DMS153 (cell line): ENCODE results near the gene ZNRF2.

Source experiments
- DNase-seq: peaks from one replicate; lab custom pipeline; 2025; lab: John Stamatoyannopoulos, UW

The ZNRF2 gene

GRCh38 chr7:30406664-30407425 is 122.4 kb downstream of the ZNRF2 start:
- no peak for DNase-seq

GRCh38 chr7:30411173-30411572 is 126.8 kb downstream of the ZNRF2 start:
- DNase-seq, result no peak

DNA sequence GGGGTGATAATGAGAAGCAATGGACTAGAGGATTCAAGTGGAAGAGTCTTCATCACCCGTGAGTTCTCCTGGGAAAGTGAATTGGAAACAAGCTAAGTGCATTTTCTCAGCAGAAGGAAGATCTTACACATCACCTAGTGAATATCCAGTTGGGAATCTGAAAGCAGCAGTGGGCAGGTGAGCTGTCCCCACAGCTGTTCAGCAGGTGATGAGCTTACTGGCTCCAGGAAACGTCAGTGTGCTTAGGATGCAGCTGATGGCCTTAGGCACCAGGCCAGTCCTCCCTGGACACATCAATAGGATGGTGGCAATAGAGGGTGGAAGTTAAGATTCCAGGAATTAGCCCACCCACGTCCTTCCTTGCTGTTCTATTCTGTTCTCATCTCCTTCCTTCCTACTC is 127.5 kb downstream of the ZNRF2 start:
- DNase-seq, result no peak

DNA sequence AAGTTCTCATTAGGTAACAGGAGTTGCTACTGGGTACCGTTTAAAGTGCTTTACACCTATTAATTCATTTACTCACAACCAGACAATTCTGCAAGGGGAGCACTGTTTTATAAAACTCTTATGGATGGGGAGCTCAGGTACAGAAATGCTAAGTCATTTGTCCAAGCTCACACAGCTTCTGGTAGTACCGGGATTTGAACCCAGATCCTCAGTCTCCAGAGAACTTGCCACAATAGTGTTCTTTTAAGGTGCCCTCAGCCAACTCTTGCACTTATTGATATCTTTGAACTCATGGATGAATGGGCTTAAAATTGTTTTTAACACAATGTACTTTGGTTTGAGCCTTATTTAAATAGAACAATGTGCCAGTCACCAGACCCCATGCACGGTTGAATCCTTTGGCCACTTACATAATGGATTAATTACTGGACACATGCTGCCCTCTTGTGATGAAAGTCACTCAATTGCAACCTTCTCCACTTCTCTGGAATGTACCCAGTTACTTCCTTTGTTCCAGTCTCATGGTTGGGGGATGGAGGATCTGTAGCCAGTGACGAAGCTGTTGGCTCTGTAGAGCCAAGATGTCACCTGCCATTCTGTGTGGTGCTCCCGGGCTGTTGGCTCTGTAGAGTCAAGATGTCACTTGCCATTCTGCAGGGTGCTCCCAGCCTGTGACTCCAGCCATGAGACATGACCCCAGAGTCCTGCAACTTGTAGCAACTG is 128.5 kb downstream of the ZNRF2 start:
- peak; percentile 55 for DNase-seq

DNA sequence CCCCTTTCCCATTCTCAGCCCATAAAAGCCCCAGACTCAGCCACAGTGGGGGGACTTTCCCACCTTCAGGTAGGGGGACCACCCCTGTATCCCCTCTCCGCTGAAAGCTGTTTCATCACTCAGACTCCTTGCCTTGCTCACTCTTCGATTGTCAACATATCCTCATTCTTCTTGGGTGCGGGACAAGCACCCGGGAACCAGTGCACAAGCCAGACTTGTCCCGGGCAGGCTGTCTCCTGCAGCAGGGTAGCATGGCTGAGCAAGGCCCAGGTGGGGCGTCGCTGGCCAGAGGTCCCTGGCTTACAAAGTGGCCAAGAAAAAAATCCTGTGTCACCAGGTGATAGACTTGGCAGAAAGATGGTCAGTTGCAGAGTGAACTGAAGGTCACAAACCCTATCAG is 129.5 kb downstream of the ZNRF2 start:
- no peak for DNase-seq
